Muscle layer of duodenum (tissue), 2 donors: ENCODE measurements around the gene GNG12.
A peak's percentile ranks its signal among the peaks of the same experiment; 100 is the strongest.

Experiments
- H3K27ac ChIP-seq: one replicate; pipeline ENCODE4 v1.7.0; 2013; ENCODE audit warnings: mild to moderate bottlenecking, low read length
- H3K27me3 ChIP-seq: one replicate; pipeline ENCODE4 v1.7.0; 2013; ENCODE audit warnings: low read depth, mild to moderate bottlenecking, control low read depth, low read length
- H3K36me3 ChIP-seq, 2 donors: one replicate each; pipeline ENCODE4 v1.7.0; 2013; ENCODE audit warnings: low read length in 2 of 2, control low read depth in 1 of 2, mild to moderate bottlenecking in 1 of 2; ENCODE audit not compliant: insufficient read depth in 2 of 2, control insufficient read depth in 1 of 2
- H3K4me1 ChIP-seq, 2 donors: one replicate each; pipeline ENCODE4 v1.7.0; 2013; ENCODE audit warnings: low read length in 2 of 2, mild to moderate bottlenecking in 2 of 2, control low read depth in 1 of 2, moderate library complexity in 1 of 2; ENCODE audit not compliant: insufficient read depth in 2 of 2, control insufficient read depth in 1 of 2
- H3K4me3 ChIP-seq, 2 donors: one replicate each; pipeline ENCODE4 v1.7.0; 2013; ENCODE audit warnings: low read length in 2 of 2, low read depth in 1 of 2, mild to moderate bottlenecking in 1 of 2
- H3K9me3 ChIP-seq, 2 donors: one replicate each; pipeline ENCODE4 v1.7.0; 2013; ENCODE audit warnings: low read length in 2 of 2, control low read depth in 1 of 2, mild to moderate bottlenecking in 1 of 2; ENCODE audit not compliant: control insufficient read depth in 1 of 2
- donor health status: healthy.

GNG12 gene

GRCh38 chr1:67827688-67828087 is 5.6 kb downstream of the GNG12 start:
- H3K9me3 ChIP-seq: no peaks in the 10 kb centered on the region
- no peak overlapping the region for H3K4me3 ChIP-seq
- no peaks in the 10 kb centered on the region for H3K27me3 ChIP-seq
- peaks cover 9 to 42% of the 10 kb centered on the region in 2 donors for H3K4me1 ChIP-seq
- no peaks in the 10 kb centered on the region for H3K36me3 ChIP-seq
- H3K27ac ChIP-seq: no peak overlapping the region

- no peaks in the 10 kb centered on the region for H3K36me3 ChIP-seq
- H3K27me3 ChIP-seq: no peaks in the 10 kb centered on the region
- H3K27ac ChIP-seq: no peak overlapping the region
- no peak overlapping the region for H3K4me3 ChIP-seq
- peaks cover 9 to 38% of the 10 kb centered on the region in 2 donors for H3K4me1 ChIP-seq
- H3K9me3 ChIP-seq: no peaks in the 10 kb centered on the region
These were observed 7.7 kb downstream of the GNG12 start for GRCh38 chr1:67825591-67825990.

GRCh38 chr1:67824766-67825165 is 8.5 kb downstream of the GNG12 start:
- H3K27ac ChIP-seq: no peak overlapping the region
- H3K4me3 ChIP-seq: no peak overlapping the region

GRCh38 chr1:67823615-67824014 is 9.7 kb downstream of the GNG12 start:
- no peaks in the 10 kb centered on the region for H3K27me3 ChIP-seq
- no peaks in the 10 kb centered on the region for H3K36me3 ChIP-seq
- H3K9me3 ChIP-seq: no peaks in the 10 kb centered on the region
- H3K4me1 ChIP-seq: peaks cover 15 to 26% of the 10 kb centered on the region in 2 donors
- no peak overlapping the region for H3K4me3 ChIP-seq
- H3K27ac ChIP-seq: no peak overlapping the region

More at GRCh38 chr1:67824766-67825165, 8.5 kb downstream of the GNG12 start:
- no peaks in the 10 kb centered on the region for H3K36me3 ChIP-seq
- H3K27me3 ChIP-seq: no peaks in the 10 kb centered on the region
- H3K4me1 ChIP-seq: peaks cover 10 to 30% of the 10 kb centered on the region in 2 donors
- no peaks in the 10 kb centered on the region for H3K9me3 ChIP-seq

GRCh38 chr1:67821263-67821662 is 12.0 kb downstream of the GNG12 start:
- Histone ChIP-seq H3K27me3 (no peaks in the 10 kb centered on the region), H3K36me3 (no peaks in the 10 kb centered on the region), H3K4me3 (no peak overlapping the region), H3K27ac (no peak overlapping the region), H3K9me3 (no peaks in the 10 kb centered on the region), H3K4me1 (peaks cover 21 to 26% of the 10 kb centered on the region in 2 donors)

GRCh38 chr1:67818725-67819301 is 14.5 kb downstream of the GNG12 start:
- Histone ChIP-seq H3K36me3 (no peaks in the 10 kb centered on the region), H3K4me1 (peaks cover 25 to 27% of the 10 kb centered on the region in 2 donors), H3K9me3 (no peaks in the 10 kb centered on the region), H3K27ac (no peak overlapping the region), H3K4me3 (no peak overlapping the region), H3K27me3 (no peaks in the 10 kb centered on the region)

- Histone ChIP-seq H3K4me1 (peaks cover 20 to 25% of the 10 kb centered on the region in 2 donors), H3K36me3 (no peaks in the 10 kb centered on the region), H3K27me3 (no peaks in the 10 kb centered on the region), H3K4me3 (no peak overlapping the region), H3K9me3 (no peaks in the 10 kb centered on the region), H3K27ac (no peak overlapping the region)
These were observed 15.1 kb downstream of the GNG12 start for GRCh38 chr1:67818162-67818561.

GRCh38 chr1:67817319-67817718 is 15.9 kb downstream of the GNG12 start:
- Histone ChIP-seq H3K4me1 (peaks cover 15 to 25% of the 10 kb centered on the region in 2 donors), H3K27ac (no peak overlapping the region), H3K27me3 (no peaks in the 10 kb centered on the region), H3K9me3 (no peaks in the 10 kb centered on the region), H3K36me3 (no peaks in the 10 kb centered on the region), H3K4me3 (no peak overlapping the region)

- no peak overlapping the region for H3K27ac ChIP-seq
- no peaks in the 10 kb centered on the region for H3K9me3 ChIP-seq
- H3K27me3 ChIP-seq: no peaks in the 10 kb centered on the region
- H3K4me1 ChIP-seq: peaks cover 15 to 27% of the 10 kb centered on the region in 2 donors
- no peaks in the 10 kb centered on the region for H3K36me3 ChIP-seq
- H3K4me3 ChIP-seq: no peak overlapping the region
These were observed 16.8 kb downstream of the GNG12 start for GRCh38 chr1:67816506-67816905.

- Histone ChIP-seq H3K27me3 (no peaks in the 10 kb centered on the region), H3K36me3 (no peaks in the 10 kb centered on the region), H3K27ac (no peak overlapping the region), H3K4me1 (peaks cover 15 to 31% of the 10 kb centered on the region in 2 donors), H3K4me3 (no peak overlapping the region), H3K9me3 (no peaks in the 10 kb centered on the region)
These were observed 17.2 kb downstream of the GNG12 start for GRCh38 chr1:67816095-67816475.

GRCh38 chr1:67815303-67816094 is 17.8 kb downstream of the GNG12 start:
- H3K36me3 ChIP-seq: no peaks in the 10 kb centered on the region

More at GRCh38 chr1:67815303-67816094, 17.8 kb downstream of the GNG12 start:
- H3K4me1 ChIP-seq: peaks cover 15 to 31% of the 10 kb centered on the region in 2 donors
- no peaks in the 10 kb centered on the region for H3K9me3 ChIP-seq
- H3K27me3 ChIP-seq: no peaks in the 10 kb centered on the region
- H3K4me3 ChIP-seq: no peak overlapping the region
- H3K27ac ChIP-seq: peak overlapping the region; percentile 78
